ENCODE data around the gene MYH9.
"Not testable (repeated sequence)": the region's sequence is repeated elsewhere in the genome, so short reads cannot be mapped to it uniquely, and the experiment has no call there.

MYH9 gene

DNA sequence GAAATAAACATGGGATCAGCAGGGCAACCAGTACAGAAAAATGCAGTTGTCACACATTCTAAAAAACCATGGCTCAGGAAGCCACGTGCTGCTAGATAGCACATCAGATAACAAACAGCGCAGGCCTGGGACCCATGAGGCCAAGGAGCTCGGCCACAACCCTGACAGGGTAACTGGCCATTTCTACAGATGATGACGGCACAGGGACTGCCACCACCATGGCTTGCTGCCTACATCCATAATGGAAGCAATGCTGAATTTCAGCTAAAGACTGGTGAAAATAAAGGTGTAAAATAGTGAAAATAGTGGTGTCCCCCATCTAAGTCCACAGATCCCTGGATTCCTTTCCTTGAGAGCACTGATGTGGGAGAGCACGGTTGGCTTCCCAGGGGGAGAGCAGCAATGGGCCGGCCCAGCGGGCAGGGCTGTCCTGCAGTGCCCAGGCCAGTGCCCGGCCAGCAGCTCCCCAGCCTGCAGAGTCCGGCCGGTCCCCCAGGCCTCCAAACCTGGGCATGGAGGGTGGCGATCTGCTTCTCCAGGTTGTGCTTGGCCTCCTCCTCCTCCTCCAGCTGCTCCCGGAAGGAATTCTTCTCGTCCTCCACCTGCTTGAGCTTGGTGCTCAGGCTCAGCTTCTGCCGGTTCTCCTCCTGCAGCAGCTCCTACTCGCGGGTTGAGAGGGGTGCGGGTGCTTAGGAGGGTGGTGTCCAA, 94.8 kb downstream of the MYH9 start:
- no peak for DNase-seq (ENCODE audit: low spot score)

DNA sequence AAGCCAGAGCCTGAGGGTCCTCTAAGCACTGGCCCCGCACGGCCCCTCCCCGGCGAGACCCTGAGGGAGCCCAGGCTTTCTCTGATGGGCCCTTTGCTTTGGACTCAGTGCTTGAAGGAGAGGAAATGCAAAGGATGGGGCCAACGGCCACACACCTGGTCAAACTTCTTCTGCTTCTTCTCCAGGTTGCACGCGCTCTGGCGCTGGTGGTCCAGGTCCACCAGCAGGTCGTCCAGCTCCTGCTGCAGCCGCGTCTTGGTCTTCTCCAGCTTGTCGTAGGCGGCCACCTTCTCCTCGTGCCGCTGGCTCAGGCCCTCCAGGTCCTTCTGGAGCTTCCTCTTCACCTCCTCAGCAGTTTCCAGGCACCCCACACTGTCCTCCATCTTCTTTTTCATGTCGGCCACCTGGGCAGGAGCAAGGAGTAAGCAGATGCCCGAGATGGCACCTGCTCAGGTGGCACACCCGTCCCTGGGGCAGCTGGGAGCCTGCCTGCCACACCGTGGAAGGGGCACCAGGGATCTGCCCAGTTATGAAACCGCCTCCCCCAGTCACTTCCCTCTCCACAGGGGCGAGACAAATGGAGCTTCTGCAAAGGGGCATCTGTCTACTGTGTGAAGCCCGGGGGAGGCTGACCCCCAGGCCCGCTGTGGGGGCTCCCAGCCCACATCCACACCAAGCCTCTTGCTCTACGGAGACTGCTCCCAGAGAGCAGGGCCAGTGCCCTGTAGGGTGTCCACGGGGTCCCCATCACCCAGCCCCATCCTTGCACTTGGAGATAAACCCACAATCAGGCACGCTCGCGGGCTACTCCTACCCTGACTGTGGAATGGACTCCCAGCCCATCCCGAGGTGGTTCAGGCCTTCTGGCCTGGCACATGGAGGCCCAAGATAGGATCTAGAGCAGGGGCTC, 95.7 kb downstream of the MYH9 start:
- DNase-seq (ENCODE audit: low spot score): no peak

DNA sequence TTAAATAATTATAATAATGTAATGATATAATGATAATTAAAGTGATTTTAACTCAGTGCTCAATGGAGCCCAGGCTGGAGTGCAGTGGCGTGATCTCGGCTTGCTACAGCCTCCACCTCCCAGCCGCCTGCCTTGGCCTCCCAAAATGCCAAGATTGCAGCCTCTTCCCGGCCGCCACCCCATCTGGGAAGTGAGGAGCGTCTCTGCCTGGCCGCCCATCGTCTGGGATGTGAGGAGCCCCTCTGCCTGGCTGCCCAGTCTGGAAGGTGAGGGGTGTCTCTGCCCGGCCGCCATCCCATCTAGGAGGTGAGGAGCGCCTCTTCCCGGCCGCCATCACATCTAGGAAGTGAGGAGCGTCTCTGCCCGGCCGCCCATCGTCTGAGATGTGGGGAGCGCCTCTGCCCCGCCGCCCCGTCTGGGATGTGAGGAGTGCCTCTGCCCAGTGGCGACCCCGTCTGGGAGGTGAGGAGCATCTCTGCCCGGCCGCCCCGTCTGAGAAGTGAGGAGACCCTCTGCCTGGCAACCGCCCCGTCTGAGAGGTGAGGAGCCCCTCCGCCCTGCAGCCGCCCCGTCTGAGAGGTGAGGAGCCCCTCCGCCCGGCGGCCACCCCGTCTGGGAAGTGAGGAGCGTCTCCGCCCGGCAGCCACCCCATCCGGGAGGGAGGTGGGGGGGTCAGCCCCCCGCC, 97.2 kb downstream of the MYH9 start:
- not testable (repeated sequence) for DNase-seq (ENCODE audit: low spot score)

DNA sequence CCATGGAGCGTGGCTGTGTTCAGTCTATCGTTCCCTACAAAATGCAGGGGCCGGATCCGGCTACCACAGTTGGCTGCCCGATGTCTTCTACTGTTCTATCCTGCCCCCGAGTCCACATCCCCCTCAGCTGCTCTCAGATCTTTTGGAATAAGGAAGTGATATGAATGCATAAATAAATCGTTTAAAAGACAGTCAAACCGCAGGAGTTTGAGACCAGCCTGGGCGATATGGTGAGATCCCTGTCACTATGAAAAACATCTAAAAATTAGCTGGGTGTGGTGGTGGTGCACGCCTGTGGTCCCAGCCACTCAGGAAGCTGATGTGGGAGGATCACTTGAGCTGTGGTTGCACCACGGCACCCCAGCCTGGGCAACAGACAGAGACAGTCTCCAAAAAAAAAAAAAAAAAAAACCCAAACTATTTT, 97.8 kb downstream of the MYH9 start:
- DNase-seq (ENCODE audit: low spot score): not testable (repeated sequence)

DNA sequence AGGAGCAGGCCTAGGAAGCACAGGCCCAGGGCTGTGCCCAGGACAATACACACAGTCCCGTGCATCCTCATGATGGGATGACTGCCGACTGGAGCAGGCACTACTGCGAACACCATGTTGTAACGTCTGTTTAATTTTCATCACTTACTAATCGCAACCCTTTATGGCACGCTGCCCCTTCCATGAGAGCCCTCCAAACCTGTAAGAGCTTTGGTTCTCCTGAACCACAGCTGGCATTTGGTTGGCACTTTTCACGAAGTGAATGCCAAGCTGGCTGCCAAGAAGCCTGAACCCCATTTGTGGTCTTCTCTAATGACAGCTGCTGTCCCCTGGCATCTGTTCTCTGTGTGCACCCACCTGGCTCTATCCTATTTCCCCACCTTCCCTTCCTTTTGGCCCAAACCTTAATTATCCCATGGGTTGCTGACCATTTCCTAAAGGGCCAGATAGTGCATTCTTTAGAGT, 98.3 kb downstream of the MYH9 start:
- no peak for DNase-seq (ENCODE audit: low spot score)

DNA sequence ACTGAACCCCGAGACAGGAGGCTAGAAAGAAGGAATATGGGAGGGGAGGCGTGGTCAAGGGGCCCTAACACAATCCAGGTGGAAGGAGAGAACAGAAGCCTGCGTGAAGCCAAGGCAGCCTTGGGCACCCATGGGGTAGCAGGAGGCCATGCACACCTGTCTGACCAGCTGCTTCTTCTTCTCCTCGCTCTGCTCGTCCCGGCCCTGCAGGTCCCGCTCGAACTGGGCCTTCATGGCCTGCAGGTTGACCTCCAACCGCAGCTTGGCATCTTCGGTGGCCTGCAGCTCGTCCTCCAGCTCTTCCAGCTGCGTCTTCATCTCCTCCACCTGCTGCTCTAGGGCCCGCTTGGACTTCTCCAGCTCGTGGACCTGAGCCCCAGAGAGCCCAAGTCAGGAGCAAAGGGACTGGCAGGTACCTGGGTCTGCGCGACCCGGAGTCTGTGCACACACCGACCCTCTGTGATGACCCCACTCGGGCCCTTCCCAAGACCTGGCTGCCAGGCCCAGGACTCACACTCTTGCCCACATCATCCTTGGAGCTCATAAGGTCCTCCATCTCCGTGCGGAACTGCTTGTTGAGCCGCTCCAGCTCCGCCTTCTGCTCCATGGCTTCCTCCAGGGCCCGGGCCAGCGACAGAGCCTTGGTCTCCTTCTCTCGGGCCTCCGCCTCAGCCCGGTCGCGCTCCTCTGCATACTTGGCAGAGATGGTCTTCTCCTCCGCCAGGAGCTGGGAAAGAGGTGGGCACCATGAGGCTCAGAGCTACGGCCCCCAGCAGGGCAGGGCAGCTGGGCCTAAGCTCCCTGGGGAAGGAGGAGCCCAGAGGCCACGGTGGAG, 99.0 kb downstream of the MYH9 start:
- DNase-seq (ENCODE audit: low spot score): no peak

DNA sequence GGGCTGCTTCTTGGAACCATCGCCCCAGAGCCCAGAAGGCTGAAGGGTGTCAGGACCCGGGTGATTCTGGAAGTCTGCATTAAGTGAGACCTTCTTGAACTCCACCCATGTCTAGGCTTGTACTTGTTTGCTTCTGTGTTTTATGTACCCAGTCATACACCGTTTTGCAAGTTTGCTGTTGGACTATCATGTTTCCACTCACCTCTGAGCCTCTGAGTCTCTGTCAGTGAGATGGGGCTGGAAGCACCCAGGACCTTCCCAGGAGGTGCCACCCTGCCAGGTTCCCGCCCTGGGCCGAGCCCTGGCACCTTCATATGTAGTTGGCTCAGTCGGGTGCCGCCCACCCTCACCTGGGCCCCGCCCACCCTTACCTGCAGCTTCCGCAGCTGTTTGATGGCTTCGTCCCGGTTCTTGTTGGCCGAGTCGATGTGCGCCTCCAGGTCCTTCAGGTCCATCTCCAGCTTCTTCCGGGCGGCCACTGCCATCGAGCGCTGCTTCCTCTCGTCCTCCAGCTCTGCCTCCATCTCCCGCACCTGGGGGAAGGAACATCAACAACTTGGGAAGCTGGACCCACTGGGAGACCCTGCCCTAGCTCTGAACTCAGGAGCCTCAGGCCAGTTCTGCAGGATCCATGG, 99.8 kb downstream of the MYH9 start:
- no peak for DNase-seq (ENCODE audit: low spot score)

DNA sequence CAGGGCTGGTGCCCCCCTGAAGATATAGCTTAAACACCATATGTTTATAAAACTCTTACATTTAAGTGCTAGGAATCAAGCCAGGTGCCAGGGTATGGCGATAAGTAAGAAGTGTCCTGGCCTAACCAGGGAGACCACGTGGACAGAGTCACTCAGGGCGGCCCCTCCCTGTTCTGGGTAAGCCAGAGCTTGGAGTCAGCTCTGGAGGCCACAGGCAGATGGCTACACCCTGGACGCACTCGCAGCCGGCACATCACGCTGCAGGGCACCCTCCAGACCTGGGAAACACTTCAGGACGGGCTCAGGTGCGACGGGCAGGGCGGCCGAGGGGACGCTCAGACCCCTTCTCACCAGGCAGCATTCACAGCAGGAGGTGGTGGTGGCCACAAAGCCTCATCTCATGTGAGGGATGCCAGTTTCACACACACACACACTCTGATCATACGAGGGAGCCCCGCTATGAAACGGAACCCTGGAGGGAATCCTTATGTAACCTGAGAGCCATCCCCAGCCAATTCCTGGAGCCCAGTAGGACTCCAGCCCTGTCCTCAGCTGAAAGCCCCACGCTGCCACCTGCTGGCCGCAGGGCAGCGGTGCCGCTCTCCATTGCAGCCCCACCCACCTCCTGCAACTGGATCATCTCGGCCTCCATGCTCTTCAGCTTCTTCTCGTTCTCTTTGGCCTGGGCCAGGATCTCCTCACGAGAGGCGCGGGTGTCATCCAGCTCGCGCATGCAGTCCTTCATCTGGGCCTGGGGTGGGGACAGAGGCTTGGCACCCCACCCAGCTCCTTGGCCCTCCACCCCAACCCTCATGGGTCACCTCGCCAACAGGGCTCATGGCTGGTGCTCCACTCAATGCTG, 101.4 kb downstream of the MYH9 start:
- DNase-seq (ENCODE audit: low spot score): peak; percentile 45

DNA sequence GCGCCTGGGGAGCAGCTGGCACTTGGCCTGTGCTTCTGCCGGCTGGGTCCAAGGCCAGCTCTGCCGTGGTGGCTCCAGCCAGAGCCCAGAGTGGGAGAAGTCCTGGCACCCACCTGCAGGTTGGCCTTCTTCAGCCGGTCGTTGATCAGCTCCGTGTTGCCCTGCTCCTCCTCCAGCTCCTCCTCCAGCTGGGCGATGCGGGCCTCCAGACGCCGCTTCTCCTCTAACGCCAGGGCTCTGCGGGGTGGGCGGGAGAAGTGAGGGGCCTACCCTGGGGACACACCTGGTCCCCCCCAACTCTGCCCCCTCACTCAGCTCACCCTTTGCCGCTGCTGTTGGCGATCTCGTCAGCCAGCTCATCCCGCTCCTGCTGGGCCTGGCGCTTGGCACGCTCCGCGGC, 102.2 kb downstream of the MYH9 start:
- no peak for DNase-seq (ENCODE audit: low spot score)

DNA sequence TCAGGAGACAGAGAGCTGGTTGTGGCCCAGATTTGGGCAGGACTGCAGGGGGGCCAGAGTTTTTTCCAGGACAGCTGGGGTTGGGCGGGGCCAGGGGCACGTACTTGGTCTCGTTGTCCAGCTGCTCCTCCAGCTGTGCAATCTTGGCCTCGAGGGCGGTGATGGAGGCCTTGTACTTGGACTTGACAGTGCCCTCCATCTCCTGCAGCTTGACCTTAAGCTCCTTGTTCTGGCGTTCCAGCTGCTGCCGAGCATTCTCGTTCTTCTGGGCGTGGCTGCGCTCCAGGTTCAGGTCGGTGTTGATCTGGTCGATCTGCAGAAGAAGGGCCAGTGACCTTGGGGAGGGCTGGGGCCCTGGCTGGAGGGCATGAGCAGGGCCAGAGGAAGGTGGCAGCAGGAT, 102.8 kb downstream of the MYH9 start:
- no peak for DNase-seq (ENCODE audit: low spot score)

DNA sequence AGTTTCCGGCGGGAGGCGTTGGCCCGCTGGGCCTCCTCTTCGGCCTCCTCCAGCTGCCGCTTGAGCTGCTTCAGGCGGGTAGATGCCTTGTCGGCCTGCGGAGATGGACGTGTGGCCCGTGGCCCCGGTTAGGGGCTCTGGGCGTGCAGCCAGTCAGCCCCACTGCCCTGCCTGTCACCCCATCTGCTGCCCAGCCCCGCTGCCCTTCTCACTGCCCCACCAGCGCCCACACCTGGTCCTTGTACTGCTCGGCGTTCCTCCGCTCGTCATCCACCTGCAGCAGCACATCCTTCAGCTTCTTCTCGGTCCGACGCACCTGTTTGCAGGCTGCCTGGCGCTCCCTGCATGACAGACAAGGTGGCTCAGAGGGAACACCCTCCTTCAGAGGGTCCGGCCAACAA, 103.6 kb downstream of the MYH9 start:
- no peak for DNase-seq (ENCODE audit: low spot score)

DNA sequence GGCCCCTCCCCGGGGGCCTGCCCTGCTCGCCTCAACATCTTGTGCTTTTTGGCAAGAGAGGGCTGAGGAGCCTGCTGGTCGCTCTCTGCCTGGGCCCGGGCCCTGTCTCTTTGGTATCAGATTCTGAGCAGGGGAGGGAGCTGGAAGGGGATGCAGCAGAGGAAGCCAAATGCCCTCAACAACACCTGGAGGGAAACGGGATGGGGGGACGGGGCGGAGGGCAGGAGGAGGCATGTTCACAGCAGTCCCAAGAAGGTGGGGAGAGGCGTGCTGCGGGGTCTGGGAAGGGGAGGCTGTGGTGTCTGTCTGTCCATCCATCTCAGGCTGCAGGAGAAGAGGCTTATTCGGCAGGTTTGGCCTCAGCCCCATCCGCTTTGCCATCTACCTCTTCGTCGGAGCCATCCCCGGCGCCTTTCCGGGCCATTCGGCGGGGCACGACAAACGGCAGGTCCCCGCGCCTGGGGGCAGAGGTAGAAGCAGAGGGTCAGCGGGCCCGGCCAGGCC, 105.4 kb downstream of the MYH9 start:
- DNase-seq (ENCODE audit: low spot score): no peak

DNA sequence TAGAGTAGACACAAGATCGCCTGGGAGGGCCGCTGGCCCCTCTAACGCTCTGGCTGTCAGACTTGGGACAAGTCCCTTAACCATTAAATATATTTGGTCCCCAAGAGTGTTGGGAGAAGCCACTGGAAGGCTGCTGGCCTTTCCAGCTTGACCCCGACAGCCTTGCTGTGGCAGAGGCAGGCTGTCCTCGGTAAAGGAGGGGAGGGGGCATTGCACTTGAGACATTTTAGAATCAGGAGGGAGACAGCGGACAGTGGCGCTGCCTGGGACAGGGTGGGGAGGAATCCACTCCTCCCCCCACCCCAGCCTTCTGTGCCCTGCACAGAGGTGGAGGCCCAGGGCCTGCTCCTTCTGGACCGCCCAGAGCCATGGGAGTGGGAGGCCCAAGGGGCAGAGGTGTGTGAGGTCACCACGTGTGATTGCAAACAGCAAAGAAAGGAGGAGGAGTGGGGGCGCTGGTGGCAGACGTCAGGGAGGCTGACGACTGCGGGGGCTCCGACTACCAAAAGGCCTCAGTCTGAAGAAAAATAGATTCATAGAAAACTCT, 105.9 kb downstream of the MYH9 start:
- no peak for DNase-seq (ENCODE audit: low spot score)

DNA sequence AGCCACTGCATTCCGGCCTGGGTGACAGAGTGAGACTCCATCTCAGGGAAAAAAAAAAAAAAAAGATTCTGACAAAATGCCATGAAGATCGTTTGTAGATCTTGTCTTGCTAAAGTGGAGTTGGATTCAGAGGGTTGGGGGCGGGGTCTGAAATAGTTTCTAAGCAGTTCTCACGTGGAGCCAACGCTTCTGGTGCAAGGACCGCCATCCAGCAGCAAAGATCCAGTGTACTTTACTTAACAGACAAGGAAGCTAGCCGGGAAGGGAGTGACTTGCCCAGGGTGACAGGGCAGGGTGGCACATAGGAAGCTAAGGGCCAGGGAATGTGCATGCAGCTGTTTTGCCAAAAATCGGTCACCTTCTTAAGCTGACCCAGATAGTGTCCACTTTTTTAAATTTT, 107.4 kb downstream of the MYH9 start:
- DNase-seq (ENCODE audit: low spot score): no peak

DNA sequence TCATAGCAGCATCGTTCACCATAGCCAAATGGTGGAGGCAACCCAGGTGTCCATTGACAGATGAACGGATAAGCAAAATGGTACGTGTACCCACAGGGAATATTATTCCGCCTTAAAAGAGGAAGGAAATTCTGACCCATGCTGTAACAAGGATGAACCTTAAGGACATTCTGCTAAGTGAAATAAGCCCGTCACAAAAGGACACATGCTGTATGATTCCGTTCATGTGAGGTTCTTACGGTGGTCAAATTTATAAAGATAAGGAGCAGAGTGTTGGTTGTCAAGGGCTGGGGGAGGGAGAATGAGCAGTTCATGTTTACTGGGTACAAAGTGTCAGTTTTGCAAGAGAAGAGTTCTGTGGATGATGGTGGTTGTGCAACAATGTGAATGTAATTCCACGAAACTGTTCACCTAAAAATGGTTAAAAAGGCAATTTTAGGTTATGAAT, 108.5 kb downstream of the MYH9 start:
- no peak for DNase-seq (ENCODE audit: low spot score)

DNA sequence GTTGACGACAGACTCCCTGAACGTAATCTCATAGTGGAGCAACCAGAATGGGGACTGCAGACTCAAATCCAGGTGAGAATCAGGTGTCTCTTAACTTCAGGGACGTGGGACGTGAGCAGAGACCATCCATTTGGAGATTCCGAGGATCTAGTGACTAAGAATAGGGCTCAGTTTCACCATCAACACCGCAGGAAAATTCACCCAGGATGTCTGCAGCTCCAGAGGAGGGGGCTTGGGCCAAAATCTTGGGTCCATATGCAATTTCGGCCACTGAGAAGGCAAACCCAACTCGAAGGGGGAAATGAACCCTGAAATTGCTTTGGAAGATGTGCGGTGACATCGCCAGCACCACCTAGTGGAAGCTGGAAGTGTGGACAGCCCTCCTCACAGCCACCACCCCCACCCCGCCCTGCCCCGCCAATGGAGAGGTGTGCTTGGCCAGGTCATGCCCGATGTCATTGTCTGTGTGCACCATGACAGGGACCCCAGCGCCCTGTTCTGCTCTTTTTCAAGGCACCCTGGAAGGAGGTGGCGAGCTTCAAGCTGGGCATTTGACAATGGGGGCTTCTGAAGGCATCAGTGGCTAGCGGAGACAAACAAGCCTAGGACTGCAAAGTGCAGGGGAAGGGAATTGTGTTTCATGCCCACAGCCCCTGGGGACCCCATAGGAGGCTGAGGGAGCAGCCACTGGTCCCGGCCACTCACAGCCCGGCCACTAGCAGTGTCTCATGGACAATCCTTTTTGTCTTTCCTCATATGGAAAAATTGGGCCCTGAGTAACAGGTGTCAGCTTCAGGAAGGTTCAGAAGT, 110.1 kb downstream of the MYH9 start:
- peak; percentile 61 for DNase-seq (ENCODE audit: low spot score)

DNA sequence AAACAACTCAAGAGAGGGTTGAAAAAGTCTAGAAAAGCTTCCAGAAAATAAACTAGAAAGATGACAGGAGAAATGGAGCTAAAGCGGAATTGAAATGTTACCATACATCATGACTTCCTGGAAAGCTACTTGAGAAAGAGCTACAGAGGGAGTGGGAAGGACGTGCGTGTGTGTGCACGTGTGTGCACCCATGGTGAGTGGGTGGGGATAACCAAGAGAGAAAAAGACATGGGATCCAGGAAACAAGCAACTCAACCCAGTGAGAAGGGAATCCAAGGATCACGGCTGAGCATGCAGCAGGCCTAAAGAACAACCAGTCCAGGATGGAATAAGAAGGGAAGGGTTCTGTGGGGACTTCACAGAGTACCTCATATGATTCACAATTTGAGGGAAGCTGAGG, 113.2 kb downstream of the MYH9 start:
- DNase-seq (ENCODE audit: low spot score): no peak

DNA sequence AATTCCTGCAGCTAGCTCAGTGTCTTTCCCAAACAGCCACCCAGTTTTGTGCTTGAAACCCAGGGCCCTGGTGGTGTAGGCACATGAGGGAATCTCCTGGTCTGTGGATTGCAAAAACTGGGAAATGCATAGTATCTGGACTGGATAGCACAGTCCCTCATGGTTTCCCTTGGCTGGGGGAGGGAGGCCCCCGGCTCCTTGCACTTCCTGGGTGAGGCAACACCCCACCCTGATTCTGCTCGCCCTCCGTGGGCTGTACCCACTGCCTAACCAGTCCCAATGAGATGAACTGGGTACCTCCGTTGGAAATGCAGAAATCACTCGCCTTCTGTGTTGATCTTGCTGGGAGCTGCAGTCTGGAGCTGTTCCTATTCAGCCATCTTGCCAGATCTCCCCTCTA, 115.8 kb downstream of the MYH9 start:
- DNase-seq (ENCODE audit: low spot score): not testable (repeated sequence)

DNA sequence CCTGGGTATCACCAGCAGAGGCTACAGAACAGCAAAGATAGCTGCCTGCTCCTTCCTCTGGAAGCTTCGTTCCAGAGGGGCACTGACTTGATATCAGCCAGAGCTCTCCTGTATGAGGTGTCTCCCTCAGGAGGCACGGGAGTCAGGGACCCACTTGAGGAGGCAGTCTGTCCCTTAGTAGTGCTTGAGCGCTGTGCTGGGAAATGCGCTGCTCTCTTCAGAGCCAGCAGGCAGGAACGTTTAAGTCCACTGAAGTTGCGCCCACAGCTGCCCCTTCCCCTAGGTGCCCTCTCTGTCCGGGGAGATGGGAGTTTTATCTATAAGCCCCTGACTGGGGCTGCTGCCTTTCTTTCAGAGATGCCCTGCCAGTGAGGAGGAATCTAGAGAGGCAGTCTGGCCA, 116.5 kb downstream of the MYH9 start:
- not testable (repeated sequence) for DNase-seq (ENCODE audit: low spot score)
